Activated naive CD8-positive, alpha-beta T cell treated with anti-CD3 and anti-CD28 coated beads, Interleukin-2, amount 50 U/mL, for 16 hours (primary cell): Measurements from ENCODE around the gene C1orf232.

ENCODE experiments used
- DNase-seq: peaks from one replicate; pipeline ENCODE4 v3.0.0-alpha.2; 2020; ENCODE audit warnings: low read depth, low spot score

Gene C1orf232

DNA sequence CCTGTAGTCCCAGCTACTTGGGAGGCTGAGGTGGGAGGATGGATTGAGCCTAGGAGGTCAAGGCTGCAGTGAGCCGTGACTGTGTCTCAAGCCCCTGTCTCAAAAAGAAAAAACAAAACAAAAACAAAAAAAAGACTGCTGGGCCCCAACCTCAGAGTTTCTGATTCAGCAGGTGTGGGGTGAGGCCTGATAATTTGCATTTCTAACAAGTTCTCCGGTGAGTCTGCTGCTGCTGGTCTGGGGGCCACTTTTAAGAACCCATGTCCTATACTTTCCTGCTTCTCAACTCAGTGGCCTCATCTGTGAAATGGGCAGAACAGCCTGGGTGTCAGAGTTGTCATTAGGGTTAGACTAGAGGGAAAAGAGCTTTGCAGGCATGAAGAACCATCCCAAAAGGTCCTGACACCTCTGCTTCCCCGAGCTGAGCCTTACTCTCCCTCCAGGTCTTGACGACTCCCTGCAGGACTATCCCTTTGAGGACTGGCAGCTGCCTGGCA is 11.3 kb upstream of the C1orf232 start:
- no peak for DNase-seq

DNA sequence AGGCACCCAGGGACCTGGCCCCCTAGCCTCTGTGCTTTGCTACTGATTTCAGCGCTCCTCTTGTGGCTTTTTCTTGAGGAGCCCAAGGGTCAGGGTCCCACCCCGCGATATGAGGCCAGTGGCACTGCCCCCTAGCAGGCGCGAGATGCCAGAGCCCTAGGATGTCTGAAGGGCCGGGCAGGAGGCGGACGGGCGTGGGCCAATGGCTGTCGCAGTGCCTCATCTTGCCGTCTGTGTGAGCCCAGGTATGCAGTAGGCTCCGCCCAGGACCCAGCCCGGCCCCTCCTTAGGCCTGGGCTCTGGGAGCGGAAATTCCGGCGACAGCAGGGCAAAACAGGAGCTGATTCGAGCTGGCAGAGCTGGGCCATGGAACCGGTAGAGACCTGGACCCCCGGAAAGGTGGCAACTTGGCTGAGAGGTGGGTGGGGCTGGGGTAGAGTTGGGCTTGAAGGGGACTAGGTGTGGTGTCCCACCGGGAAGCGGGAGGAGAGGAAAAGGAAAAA is 8.5 kb upstream of the C1orf232 start, which contains the start of gene CNKSR1:
Gene CNKSR1 (plus strand): TSS at position 310 of the 503 bp plus-strand sequence. CDS start 57 bp downstream, at position 367.
- no peak for DNase-seq

DNA sequence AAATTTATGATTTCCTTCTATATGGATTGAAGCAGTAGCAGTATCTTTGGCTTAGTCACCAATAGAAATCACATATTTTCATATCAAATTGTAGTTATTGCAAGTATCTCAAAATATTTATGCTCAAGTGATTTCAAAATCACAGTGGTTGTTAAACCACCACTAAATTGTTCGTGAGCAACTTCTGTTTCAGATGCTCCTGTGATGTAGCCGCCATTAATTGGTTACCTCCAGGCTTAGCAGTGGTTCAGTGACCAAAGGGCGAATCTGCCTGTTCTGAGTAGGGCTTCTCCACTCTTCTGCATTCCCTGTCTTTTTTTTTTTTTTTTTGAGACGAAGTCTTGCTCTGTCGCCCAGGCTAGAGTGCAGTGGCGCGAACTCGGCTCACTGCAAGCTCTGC is 6.6 kb upstream of the C1orf232 start:
- no peak for DNase-seq

DNA sequence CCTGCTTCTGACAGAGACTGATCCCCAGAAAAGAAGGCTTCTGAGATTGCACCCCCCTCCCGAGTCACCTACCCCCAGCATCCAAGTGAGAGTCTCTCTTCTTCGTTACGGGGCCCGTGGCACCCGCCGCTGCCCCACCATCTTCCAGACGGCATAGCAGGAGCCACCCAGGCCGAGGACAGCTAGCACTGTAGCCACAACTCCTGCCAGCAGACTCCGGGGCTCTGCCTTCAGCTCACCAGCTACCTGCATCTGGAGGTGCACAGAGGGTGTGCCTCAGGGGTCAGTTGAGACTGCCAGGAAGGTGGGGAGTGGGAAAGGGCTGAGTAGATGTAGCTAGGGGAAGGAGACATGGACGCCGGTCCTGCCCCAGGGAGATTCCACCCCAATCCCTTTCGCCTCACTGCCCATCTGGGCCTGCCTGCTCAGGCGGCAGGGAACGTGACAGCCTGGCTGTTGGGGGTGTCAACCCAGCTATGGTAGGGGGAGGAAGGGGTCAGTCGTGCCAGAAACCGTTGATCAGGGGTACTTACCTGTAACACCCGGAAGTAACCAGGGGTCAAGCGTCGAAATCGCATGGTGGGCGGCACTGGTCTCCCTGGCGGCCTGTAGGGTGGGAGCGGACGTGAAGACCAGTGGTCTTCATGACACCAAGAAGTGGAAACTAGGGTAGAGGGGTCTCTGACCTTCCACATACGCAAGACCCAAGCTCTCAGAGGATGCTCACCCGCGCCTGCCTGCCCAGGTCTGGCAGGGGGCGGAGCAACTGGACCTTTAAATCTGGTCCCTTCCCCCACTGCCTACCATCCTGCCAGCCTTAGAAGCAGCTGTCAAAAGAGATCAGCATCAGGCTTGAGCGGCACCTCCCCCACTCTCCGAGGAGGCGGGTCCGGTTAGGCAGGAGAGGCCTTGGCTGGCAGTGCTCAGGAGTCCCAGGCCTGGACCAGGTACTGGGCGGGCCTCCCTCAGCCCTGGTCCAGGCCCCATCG is 2.6 kb upstream of the C1orf232 start, which contains the start of gene ZNF593OS:
Gene ZNF593OS (minus strand): TSS at position 749 of the 989 bp plus-strand sequence. CDS start 171 bp downstream, at position 578.
- no peak for DNase-seq

DNA sequence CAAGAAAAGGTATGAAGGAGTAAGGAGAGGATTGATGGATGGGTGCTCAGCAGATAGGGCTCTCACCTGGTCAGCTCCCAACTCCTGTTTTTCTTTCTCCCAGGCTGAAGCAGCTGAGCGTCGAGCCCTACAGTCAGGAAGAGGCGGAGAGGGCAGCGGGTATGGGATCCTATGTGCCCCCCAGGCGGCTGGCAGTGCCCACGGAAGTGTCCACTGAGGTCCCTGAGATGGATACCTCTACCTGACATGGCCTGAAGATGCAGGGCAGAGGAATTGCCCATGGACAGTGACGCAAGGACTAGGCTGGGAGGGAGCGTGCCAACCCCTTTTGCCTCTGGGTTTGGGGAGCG is 1.7 kb upstream of the C1orf232 start:
- no peak for DNase-seq

DNA sequence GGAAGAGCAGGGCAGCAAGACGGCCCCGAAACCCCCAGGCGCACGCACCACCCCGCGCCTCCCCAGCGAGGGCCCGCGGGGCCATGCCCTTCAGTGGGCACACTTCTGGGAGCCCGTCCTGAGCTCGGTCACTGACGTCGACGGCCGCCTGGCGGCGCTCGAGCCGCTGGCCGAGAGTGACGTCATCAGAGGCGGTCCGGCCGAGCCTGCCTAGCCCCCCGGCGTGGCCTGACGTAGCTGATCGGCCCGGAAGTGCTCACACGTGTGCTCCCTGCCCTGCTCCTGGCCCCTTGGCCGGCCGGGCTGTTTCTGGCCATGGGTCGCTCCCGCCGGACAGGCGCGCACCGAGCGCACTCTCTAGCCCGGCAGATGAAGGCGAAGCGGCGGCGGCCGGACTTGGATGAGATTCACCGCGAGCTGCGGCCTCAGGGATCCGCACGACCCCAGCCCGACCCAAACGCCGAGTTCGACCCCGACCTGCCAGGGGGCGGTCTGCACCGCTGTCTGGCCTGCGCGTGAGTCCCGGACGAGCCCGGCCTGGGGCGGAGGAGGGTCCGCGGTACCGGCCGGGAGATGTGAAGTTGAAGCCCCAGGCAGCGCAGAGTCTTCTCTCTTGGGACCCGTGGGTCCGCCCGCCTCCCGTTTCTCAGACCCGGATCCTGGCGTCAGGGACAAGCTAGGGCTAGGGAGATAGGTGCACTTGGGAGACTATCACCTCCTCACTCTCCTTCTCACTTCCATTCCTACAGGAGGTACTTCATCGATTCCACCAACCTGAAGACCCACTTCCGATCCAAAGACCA is 1.1 kb upstream of the C1orf232 start, which contains the start of gene ZNF593:
Gene ZNF593 (plus strand): TSS at position 240 of the 803 bp plus-strand sequence. CDS start 76 bp downstream, at position 316.
- peak; percentile 74 for DNase-seq

DNA sequence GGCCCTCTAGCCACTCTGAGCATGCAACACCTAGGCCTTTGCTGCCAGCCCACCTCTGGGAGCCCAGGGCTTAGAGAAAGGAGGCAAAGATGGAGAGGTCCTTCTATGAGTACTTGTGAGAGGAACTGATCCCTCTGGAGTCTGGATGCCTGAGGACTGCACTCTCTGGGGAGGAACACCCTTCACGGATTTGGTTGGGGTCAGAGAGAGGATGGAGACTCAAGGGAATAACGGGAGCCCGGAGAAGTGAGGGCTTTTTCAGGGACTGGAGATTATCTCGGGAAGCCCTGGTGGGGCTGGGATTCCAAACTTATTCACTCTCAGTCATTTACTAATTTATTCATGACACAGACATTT is 413 bp upstream of the C1orf232 start:
- no peak for DNase-seq

DNA sequence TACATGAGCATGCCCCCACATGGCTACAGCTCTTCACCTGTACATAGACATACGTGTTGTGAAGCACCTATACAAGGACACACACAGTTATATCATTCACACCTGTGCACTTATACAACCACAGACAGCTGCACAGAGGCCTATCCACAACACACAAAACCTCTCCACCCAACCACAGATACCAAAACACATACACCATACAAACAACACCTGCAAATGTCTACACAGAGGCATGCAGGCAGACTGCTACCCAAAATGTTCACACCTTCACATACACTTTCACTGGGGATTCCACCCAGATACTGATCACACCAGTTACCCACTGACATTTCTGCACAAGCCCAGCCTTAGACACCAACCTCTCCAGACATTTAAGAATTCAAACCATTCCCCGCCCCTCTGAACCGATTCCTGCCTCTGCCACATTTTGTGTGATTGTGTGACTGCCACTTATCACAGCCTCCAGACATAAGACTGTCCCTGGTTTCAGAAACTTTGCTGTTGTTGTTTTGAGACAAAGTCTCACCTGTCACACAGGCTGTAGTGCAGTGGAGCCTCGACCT is 2.0 kb downstream of the C1orf232 start:
- no peak for DNase-seq

DNA sequence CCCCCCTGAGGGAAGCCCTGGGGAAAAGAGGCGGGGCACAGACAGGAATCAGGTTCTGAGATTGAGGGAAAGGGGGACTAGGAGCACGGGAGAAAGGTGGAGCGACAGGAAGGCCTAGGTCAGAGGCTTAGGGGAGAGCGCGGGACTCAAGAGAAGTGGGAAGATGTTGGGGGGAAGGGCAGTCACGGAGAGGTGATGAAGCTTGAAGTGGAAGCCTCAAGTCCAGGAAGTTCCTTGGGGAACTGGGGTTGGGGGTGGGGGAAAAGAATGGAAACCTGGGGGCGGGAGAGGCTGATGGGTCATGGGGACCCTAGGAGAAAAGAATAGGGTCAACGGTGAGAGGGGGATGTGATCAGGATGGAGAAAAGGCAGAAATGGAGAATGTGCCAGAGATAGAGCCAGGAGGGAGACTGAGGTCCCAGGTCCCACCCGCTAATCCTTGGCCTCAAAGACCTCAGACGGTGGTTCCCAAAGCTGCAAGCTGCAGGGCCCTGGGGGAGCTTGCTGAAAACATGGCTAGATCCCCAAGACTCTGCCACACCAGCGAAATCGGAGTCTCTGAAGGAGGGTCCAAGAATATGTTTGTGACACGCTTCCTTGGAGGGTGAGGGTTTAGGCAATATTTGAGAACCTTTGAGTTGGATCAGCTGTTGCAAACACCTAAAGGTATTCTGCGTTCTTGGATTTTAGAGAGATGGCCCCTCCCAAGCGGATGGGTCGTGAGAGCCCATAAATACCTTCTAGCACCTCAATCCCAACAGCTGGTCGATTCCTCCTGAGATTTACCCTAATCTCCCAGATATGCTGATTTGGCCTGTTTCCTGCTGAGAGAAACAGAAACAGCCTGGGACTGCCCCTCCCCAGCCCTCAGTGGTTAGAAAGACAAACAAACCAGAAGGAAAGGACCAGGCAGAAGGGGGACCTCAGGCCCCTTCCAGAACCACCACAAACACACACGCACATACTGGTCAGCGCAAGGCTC is 3.6 kb downstream of the C1orf232 start:
- no peak for DNase-seq

DNA sequence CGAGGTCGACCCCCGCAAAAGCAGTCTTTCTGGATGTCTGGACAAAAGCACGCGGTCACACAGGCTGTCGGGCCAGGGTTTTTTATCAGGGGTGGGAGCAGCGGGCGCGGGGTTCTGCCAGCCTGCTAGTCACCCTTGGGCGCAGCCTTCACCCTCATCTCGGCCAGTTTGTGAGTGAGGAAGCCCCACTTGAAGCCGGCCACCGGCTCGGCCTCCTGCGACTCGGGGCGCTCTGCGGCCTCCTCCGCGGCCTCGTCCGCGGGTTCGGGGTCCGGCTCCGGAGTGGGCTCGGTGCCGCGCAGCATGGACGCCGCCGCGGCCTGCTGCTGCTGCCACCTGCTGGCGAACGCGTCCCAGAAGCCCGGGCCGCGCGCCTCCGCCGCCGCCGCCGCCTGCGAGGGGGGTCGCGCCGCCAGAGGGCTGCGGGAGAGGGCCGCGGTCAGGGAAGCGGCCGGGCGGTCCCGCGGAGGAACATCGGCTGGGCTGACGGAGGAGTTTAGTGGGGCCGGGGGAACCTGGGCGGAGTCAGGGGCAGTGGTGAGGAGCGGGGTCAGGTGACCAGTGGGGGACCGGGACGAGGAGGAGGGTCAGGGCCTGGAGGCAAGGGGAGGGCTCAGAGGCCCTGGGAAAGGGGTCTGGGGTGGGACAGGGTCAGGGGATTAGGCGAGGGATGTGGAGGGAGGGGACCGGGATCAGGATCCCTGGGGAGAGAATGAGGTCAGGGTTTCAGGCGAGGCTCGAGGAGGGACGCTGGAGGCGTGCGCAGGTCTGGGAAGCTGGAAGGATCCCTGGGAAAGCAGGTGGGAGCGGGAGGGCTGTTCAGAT is 4.5 kb downstream of the C1orf232 start:
- DNase-seq, result peak; percentile 8

DNA sequence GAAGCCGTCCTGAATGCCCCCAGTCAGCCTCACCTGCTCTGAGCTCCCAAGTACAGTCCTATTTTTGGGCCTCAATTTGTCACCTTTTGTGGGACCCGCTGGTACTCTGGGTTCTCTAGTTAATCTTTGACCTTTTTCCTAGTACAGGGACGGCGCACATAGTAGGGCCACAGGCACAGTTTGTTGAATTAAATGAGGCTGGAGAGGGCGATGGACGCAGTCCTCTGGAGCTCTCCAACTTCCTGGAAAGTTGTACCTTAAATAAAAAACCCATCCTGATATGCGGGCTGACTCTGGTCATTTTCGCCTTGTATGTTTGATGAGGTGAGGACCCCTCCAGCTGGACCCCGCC is 5.1 kb downstream of the C1orf232 start:
- DNase-seq, result no peak

DNA sequence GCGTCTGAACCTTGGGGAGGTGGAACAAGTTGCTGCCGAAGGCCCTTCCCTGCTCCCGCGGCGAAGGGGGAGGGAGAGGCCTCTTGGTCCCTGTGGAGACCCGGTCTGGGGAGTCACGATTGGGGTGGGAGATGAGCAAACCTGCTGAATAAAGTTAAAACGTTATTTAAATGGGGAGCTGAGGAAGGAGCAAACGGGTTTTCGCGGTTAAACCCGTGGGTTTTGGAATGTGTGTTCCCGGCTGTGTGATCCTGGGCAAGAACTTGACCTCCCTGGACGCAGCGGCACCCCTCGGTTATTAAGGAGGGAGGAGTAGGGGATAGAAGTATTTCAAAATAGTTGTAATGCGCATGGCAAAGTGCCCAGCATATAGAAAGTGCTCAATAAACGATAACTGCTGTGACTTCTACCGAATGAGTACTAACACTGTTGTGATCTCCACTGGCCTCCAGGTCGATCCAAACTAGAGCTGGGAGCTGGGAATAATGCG is 6.5 kb downstream of the C1orf232 start:
- DNase-seq, result no peak

DNA sequence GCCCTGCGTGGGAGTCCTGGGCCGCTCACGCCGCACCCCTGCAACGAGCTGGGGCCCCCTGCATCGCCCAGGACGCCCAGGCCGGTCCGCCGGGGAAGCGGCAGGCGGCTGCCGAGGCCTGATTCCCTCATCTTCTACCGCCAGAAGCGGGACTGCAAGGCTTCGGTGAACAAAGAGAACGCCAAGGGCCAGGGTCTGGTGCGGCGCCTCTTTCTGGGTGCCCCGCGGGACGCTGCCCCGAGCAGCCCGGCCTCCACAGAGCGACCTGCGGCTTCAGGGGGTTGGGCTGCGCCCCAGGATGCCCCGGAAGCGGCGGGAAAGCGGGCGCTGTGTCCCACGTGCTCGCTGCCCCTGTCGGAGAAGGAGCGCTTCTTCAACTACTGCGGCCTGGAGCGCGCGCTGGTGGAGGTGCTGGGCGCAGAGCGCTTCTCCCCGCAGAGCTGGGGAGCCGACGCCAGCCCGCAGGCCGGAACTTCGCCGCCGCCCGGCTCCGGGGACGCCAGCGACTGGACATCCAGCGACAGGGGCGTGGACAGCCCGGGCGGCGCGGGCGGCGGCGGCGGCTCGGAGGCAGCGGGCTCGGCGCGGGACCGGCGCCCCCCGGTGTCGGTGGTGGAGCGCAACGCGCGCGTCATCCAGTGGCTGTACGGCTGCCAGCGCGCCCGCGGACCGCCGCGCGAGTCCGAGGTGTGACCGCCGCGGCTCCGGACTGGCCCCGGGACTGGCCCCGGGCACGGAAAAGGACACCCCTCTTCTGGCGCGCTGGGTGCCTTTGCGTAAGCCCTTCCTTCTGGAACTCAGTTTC is 7.1 kb downstream of the C1orf232 start:
- no peak for DNase-seq

DNA sequence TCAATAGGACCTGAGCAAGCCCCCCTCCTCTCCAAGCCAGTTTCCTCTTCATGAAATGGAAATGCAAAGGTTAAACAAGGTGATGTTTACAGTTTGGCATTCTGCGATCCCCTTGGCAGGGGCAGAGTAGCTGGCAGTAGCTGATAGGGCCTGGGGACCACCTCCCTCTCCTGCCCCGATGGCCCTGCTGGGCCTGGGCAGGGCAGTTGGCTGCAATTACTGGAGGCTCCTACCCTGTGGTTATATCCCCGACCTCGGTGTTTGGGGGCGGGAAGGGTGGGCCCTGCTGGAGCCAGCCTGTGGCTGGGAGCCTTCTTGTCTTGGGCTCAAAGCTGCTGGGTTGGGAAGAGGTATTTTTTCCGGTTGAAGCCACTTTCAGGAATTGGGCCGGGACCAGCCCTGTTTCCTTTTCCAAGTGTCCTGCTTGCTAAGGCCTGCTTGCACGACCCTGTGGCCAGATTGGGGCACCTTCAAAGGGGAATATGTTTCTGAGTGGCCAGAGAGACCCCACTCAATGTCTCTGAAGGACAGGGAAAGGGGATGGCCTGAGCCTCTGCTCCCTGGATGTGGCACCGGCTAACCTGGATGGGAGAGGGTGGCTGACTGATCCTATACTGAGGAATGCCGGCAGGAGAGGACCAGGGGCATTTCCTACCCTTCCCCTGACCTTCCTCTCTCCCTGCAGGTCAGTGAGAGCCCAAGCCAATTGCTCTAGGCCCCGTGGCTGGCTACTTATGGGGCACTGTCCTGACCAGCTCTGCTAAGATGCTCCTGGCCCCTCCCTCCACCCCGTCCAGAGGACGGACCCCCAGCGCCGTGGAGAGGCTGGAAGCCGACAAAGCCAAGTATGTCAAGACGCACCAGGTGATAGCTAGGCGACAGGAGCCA is 8.0 kb downstream of the C1orf232 start:
- DNase-seq, result no peak

DNA sequence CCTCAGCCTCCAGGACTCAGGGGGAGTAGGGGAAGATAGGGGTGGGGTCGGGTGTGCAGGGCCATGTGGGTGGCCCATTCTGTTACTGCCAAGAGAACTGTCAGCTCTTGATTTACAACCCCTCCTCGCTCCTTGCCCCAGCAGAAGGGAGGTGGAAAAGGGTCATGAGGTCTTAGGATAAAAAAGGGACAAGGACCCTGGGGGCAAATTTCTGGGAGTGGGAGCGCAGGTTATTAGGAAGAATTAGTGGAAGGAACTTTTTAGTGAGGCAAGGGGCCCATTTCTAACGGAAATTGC is 9.1 kb downstream of the C1orf232 start:
- no peak for DNase-seq

DNA sequence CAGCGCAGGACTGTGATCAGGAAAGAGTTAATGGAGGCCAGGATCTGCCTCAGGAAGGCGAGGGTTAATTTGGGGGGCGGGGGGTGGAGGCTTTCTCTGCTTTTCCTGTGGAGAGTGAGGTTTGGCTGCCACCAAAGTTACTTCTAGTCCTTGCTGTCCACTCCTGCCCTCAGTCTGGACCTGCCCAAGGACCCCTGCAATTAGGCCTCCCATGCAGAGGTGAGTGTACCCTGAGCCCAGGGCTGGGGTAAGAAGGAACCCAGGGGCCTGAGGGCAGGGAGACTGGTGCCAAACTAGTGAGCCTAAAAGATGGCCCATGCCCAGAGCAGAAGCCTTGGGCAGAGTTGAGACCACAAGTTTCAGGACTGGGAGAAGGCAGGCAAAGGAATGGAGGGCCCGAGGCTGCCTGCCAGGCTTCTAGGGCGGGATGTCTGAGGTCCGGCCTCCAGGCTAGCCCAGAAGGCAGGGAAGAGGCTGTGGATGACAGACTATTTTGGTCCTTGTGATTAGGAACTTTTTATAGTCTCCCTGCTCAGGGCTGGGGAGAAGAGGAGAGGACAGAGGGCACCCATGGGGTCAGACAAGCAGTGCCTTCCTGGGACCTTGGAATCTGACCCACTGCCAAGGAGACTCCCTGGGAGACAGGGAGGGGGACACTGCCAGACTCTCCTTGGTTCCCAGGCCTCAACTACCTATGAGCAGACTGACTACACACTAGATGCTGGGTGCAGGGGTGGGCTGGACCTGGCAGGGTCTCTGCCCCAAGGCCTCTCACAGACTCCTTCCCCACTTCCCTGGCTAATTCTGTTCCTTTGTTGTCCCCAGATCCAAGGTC is 9.6 kb downstream of the C1orf232 start, which contains the start of gene FAM110D:
Gene FAM110D (plus strand): TSS at position 172 of the 835 bp plus-strand sequence. CDS start 2,213 bp downstream, outside the sequence.
- DNase-seq, result no peak
